HCT116 (cell line): ENCODE results near the gene SEMA3F. TPM values are rescaled to one million over a fixed set of nuclear protein-coding genes. Genes with fewer than 3 reads are reported as not detected.

ENCODE experiments used
- ATAC-seq: fragments of 200-7000 bp; cut with Tn5 transposase; 2 replicates; pipeline ENCODE4 v1.9.1; 2020; ENCODE audit warnings: mild to moderate bottlenecking, moderate library complexity
- BruUV-seq: library from RNA; stranded (reverse); fragments of 400-500 nt; replicated peaks from 2 replicates; lab custom pipeline; 2021; lab: Mats Ljungman, UMichigan
- CTCF ChIA-PET: fragments of 300-600 bp; sonication (Branson Sonifier 250); formaldehyde crosslinking; loops from one replicate; lab custom pipeline; 2021; ENCODE audit warnings: antibody characterized with exemption; lab: Charles Lee
- POLR2A ChIA-PET: fragments of 300-600, 350-600 bp; sonication (Branson Sonifier 250); formaldehyde crosslinking; loops from one replicate; lab custom pipeline; 2021; ENCODE audit warnings: antibody characterized with exemption; lab: Charles Lee
- RAD21 ChIA-PET, 2 experiments: fragments of 300-600 bp; sonication (Branson Sonifier 250); formaldehyde crosslinking; loops; one replicate each; lab custom pipeline; 2023; ENCODE audit warnings: low total read pairs in 2 of 2; ENCODE audit not compliant: uncharacterized antibody in 2 of 2, unreplicated experiment in 2 of 2, low non-redundant PET in 1 of 2; lab: Charles Lee
- DNase-seq: peaks from one replicate; pipeline ENCODE4 v3.0.0-alpha.2; 2010; ENCODE audit warnings: low read depth, low spot score
- H2AFZ ChIP-seq: fragments of 200-600 bp; shearing (Covaris generic), sonication (generic); 2 replicates; pipeline ENCODE4 v1.6.1; 2017; ENCODE audit warnings: low read depth, mixed run types, mixed read lengths, antibody characterized with exemption, low read length; ENCODE audit not compliant: poor library complexity, severe bottlenecking
- H3K27ac ChIP-seq: 2 replicates; pipeline ENCODE4 v1.5.1; 2012; ENCODE audit warnings: low read depth, low read length
- H3K27me3 ChIP-seq: fragments of 200-600 bp; sonication (generic); 2 replicates; pipeline ENCODE4 v1.6.1; 2016; ENCODE audit warnings: mixed run types, low read length, mixed read lengths; ENCODE audit not compliant: insufficient read depth
- H3K36me3 ChIP-seq, 2 experiments: fragments of 200-500 bp in 1 of 2; fragments of 200-600 bp in 1 of 2; sonication (Bioruptor generic) in 1 of 2; sonication (generic) in 1 of 2; 2 replicates each; pipeline versions ENCODE4 v1.5.1 to v1.6.1; 2014 to 2016; ENCODE audit warnings: low read length in 2 of 2, inconsistent platforms in 1 of 2, mixed read lengths in 1 of 2, mixed run types in 1 of 2; ENCODE audit not compliant: insufficient read depth in 2 of 2, control insufficient read depth in 1 of 2
- H3K4me1 ChIP-seq, 2 experiments: fragments of 200-600 bp in 1 of 2; sonication (generic) in 1 of 2; 2 replicates each; pipeline versions ENCODE4 v1.5.1 to v1.6.1; 2012 to 2017; ENCODE audit warnings: low read length in 2 of 2, inconsistent platforms in 1 of 2, mild to moderate bottlenecking in 1 of 2, mixed read lengths in 1 of 2, mixed run types in 1 of 2, moderate library complexity in 1 of 2; ENCODE audit not compliant: insufficient read depth in 2 of 2, control insufficient read depth in 1 of 2
- H3K4me2 ChIP-seq: fragments of 200-600 bp; sonication (generic); 2 replicates; pipeline ENCODE4 v1.6.1; 2017; ENCODE audit warnings: mixed run types, low read length, mixed read lengths
- H3K4me3 ChIP-seq, 2 experiments: fragments of 200-600 bp in 1 of 2; sonication (generic) in 1 of 2; replicated peaks in 1 of 2; 2 replicates each; pipeline ENCODE4 v1.5.1; 2011 to 2016; ENCODE audit warnings: low read length in 2 of 2, control low read depth in 1 of 2, low read depth in 1 of 2, mild to moderate bottlenecking in 1 of 2, mixed read lengths in 1 of 2, mixed run types in 1 of 2
- H3K79me2 ChIP-seq: fragments of 200-600 bp; sonication (generic); 2 replicates; pipeline ENCODE4 v1.6.1; 2017; ENCODE audit warnings: mild to moderate bottlenecking, mixed run types, low read length, moderate library complexity, mixed read lengths; ENCODE audit not compliant: insufficient read depth
- H3K9ac ChIP-seq: fragments of 200-600 bp; sonication (generic); 2 replicates; pipeline ENCODE4 v1.6.1; 2016; ENCODE audit warnings: low read length, mixed read lengths
- H3K9me2 ChIP-seq: fragments of 200-600 bp; sonication (generic), shearing (Covaris generic); 2 replicates; pipeline ENCODE4 v1.6.1; 2017; ENCODE audit warnings: mixed run types, mild to moderate bottlenecking, moderate library complexity; ENCODE audit not compliant: insufficient read depth
- H3K9me3 ChIP-seq, 2 experiments: fragments of 200-500 bp in 1 of 2; fragments of 200-600 bp in 1 of 2; sonication (Bioruptor generic) in 1 of 2; sonication (generic) in 1 of 2; 2 replicates each; pipeline ENCODE4 v1.6.1; 2014 to 2017; ENCODE audit warnings: low read length in 2 of 2, mixed read lengths in 2 of 2, inconsistent platforms in 1 of 2, low read depth in 1 of 2, mild to moderate bottlenecking in 1 of 2, mixed run types in 1 of 2, moderate library complexity in 1 of 2; ENCODE audit not compliant: control insufficient read depth in 1 of 2, insufficient read depth in 1 of 2
- H4K20me1 ChIP-seq: fragments of 200-600 bp; sonication (generic), shearing (Covaris generic); 2 replicates; pipeline ENCODE4 v1.6.1; 2017; ENCODE audit warnings: mixed run types, mild to moderate bottlenecking, moderate library complexity; ENCODE audit not compliant: insufficient read depth
- ATF3 ChIP-seq: IDR thresholded peaks from 2 replicates; pipeline ENCODE4 v1.6.1; 2012
- CEBPB ChIP-seq: IDR thresholded peaks from 2 replicates; pipeline ENCODE4 v1.6.1; 2012; ENCODE audit warnings: low read depth
- CTCF ChIP-seq, 3 experiments: fragments of 200-600 bp in 1 of 3; sonication (generic) in 1 of 3; IDR thresholded peaks in 2 of 3; conservative IDR thresholded peaks in 1 of 3; 2 replicates each; pipeline ENCODE4 v1.5.1; 2012 to 2017; ENCODE audit warnings: low read depth in 2 of 3, low read length in 2 of 3, antibody characterized with exemption in 1 of 3, borderline replicate concordance in 1 of 3, control low read depth in 1 of 3, mild to moderate bottlenecking in 1 of 3, mixed read lengths in 1 of 3, mixed run types in 1 of 3, moderate library complexity in 1 of 3; ENCODE audit not compliant: insufficient read depth in 1 of 3
- EGR1 ChIP-seq: IDR thresholded peaks from 2 replicates; pipeline ENCODE4 v1.6.1; 2012; ENCODE audit warnings: low read depth
- ELF1 ChIP-seq: IDR thresholded peaks from 2 replicates; pipeline ENCODE4 v1.6.1; 2012; ENCODE audit warnings: low read depth, borderline replicate concordance
- FOSL1 ChIP-seq: IDR thresholded peaks from 2 replicates; pipeline ENCODE4 v1.6.1; 2012; ENCODE audit warnings: low read depth
- JUND ChIP-seq: IDR thresholded peaks from 2 replicates; pipeline ENCODE4 v1.6.1; 2012
- POLR2A ChIP-seq: IDR thresholded peaks from 2 replicates; pipeline ENCODE4 v1.7.0; 2011; ENCODE audit warnings: borderline replicate concordance; ENCODE audit not compliant: insufficient read depth, insufficient read length; ENCODE audit errors: extremely low read depth
- POLR2AphosphoS5 ChIP-seq: IDR thresholded peaks from 2 replicates; pipeline ENCODE4 v1.6.1; 2011; ENCODE audit warnings: mild to moderate bottlenecking, low read depth, low read length, moderate library complexity
- REST ChIP-seq: IDR thresholded peaks from 2 replicates; pipeline ENCODE4 v1.6.1; 2012; ENCODE audit warnings: low read depth
- ZFX ChIP-seq: fragments of 450-650 bp; IDR thresholded peaks from 2 replicates; pipeline ENCODE4 v1.6.1; 2017
- ZNF274 ChIP-seq: fragments of 200-500 bp; sonication (Bioruptor generic); IDR thresholded peaks from 2 replicates; pipeline ENCODE4 v1.6.1; 2014; ENCODE audit warnings: mild to moderate bottlenecking, low read depth, low read length, inconsistent platforms
- intact Hi-C: fragments of 100-400 bp; cut with micrococcal nuclease; formaldehyde crosslinking; loops from 2 replicates; pipeline ENCODE4 v1.10.0; 2022
- total RNA-seq: library from RNA; stranded (reverse); gene quantifications from one replicate; pipeline ENCODE4 v1.2.1, GENCODE V29; 2021; ENCODE audit not compliant: unreplicated experiment

Gene SEMA3F
- total RNA-seq, 1 experiment from 2014 or later = 15.7 TPM

GRCh38 chr3:50207359-50208042 lies 52.4 kb downstream of the SEMA3F start (continued):
- TF ChIP-seq REST (no peak), ELF1 (no peak), CTCF (IDR thresholded peaks at IDR 0.05 in 2 of 3, conservative IDR thresholded peaks at IDR 0.05 in 1 of 3; ENCODE audit: borderline replicate concordance in 1 of 3, insufficient read depth in 1 of 3, low read depth in 2 of 3, low read length in 2 of 3) (no peak), ZNF274 (no peak), CEBPB (no peak)

GRCh38 chr3:50208677-50209344 lies 53.7 kb downstream of the SEMA3F start:
- Histone ChIP-seq H4K20me1 (no peaks in the 10 kb centered on the region), H3K4me1 (peaks cover 6 to 29% of the 10 kb centered on the region in 2 experiments; a peak in 3 of 4 replicates), H3K9me2 (no peaks in the 10 kb centered on the region), H2AFZ (no peak overlapping the region), H3K9me3 (no peaks in the 10 kb centered on the region), H3K4me3 (no peak overlapping the region), H3K4me2 (no peak overlapping the region), H3K79me2 (no peaks in the 10 kb centered on the region), H3K27ac (no peak overlapping the region), H3K27me3 (no peaks in the 10 kb centered on the region), H3K36me3 (no peaks in the 10 kb centered on the region), H3K9ac (no peak overlapping the region)
- ChIA-PET RAD21 (interaction anchor here in 1 of 2 experiments (0.9 kb wide), 1 partner anchor 14 kb away, joined by 6 read pairs; no protein-coding TSS in a partner anchor), POLR2A (no interaction called here), CTCF (interaction anchor here (1.0 to 3.0 kb wide), 2 partner anchors 14 to 38 kb away, joined by 5 to 10 read pairs; no protein-coding TSS in a partner anchor)
- no peak for ATAC-seq
- DNase-seq = no peak
- intact Hi-C loops = no loop called here
- BruUV-seq = no TSS peak
- TF ChIP-seq JUND (no peak), EGR1 (no peak), CTCF (IDR thresholded peaks at IDR 0.05 in 2 of 3, conservative IDR thresholded peaks at IDR 0.05 in 1 of 3; ENCODE audit: borderline replicate concordance in 1 of 3, insufficient read depth in 1 of 3, low read depth in 2 of 3, low read length in 2 of 3) (no peak), ZNF274 (no peak), ELF1 (no peak), POLR2AphosphoS5 (no peak), ATF3 (no peak), CEBPB (no peak), POLR2A (no peak), ZFX (no peak), FOSL1 (no peak)
